ENCODE data around the gene MAEA.

Gene MAEA

GRCh38 chr4:1305261-1305711, 15.6 kb downstream of the MAEA start:
- no peak for DNase-seq

- peak; percentile 28 for DNase-seq
These were observed 16.2 kb downstream of the MAEA start for GRCh38 chr4:1305781-1306455.

- DNase-seq = no peak
These were observed 18.5 kb downstream of the MAEA start for GRCh38 chr4:1307951-1308735.

GRCh38 chr4:1309261-1310010, 19.7 kb downstream of the MAEA start:
- peak; percentile 40 for DNase-seq

- DNase-seq = no peak
These were observed 20.5 kb downstream of the MAEA start for GRCh38 chr4:1310031-1310795.

GRCh38 chr4:1310796-1311631, 21.3 kb downstream of the MAEA start:
- peak; percentile 18 for DNase-seq

GRCh38 chr4:1312821-1313640, 23.3 kb downstream of the MAEA start:
- DNase-seq = no peak

- DNase-seq = no peak
These were observed 25.6 kb downstream of the MAEA start for GRCh38 chr4:1315306-1315705.

- DNase-seq = no peak
These were observed 26.3 kb downstream of the MAEA start for GRCh38 chr4:1315836-1316536.

- no peak for DNase-seq
These were observed 27.0 kb downstream of the MAEA start for GRCh38 chr4:1316537-1317168.

GRCh38 chr4:1317177-1318045, 27.7 kb downstream of the MAEA start:
- no peak for DNase-seq

- no peak for DNase-seq
These were observed 28.3 kb downstream of the MAEA start for GRCh38 chr4:1318046-1318375.

- peak; percentile 34 for DNase-seq
These were observed 29.0 kb downstream of the MAEA start for GRCh38 chr4:1318488-1319213.

- no peak for DNase-seq
These were observed 31.8 kb downstream of the MAEA start for GRCh38 chr4:1321486-1321885.

GRCh38 chr4:1321946-1322650, 32.4 kb downstream of the MAEA start:
- DNase-seq = no peak

- no peak for DNase-seq
These were observed 33.6 kb downstream of the MAEA start for GRCh38 chr4:1323280-1323634.

- no peak for DNase-seq
These were observed 34.1 kb downstream of the MAEA start for GRCh38 chr4:1323635-1324442.

All from activated CD4-positive, alpha-beta T cell treated with anti-CD3 and anti-CD28 coated beads, Interleukin-2, amount 50 U/mL, for 1 hour (primary cell).